Liver (tissue), 9 donors: ENCODE measurements around the gene HIVEP3. TPM values are rescaled to one million over a fixed set of nuclear protein-coding genes. Genes with fewer than 3 reads are reported as not detected.

Experiments used
- DNase-seq: peaks from one replicate; pipeline ENCODE4 v3.0.0-alpha.2; 2017; ENCODE audit warnings: low spot score
- H3K27ac ChIP-seq, 2 donors: one replicate each; pipeline ENCODE4 v1.7.0; 2013; ENCODE audit warnings: inconsistent platforms in 2 of 2, low read length in 2 of 2, control low read depth in 1 of 2, low read depth in 1 of 2, mild to moderate bottlenecking in 1 of 2
- H3K27me3 ChIP-seq, 4 donors: one replicate each; pipeline versions ENCODE4 v1.6.1 to v1.7.0; 2013; ENCODE audit warnings: low read length in 3 of 4, inconsistent platforms in 1 of 4, mild to moderate bottlenecking in 1 of 4, moderate library complexity in 1 of 4; ENCODE audit not compliant: control insufficient read depth in 4 of 4, insufficient read depth in 4 of 4
- H3K36me3 ChIP-seq, 4 donors: one replicate each; pipeline versions ENCODE4 v1.6.1 to v1.7.0; 2013; ENCODE audit warnings: low read length in 3 of 4, mild to moderate bottlenecking in 3 of 4, low read depth in 1 of 4, moderate library complexity in 1 of 4; ENCODE audit not compliant: control insufficient read depth in 4 of 4, insufficient read depth in 3 of 4
- H3K4me1 ChIP-seq, 4 donors: one replicate each; pipeline versions ENCODE4 v1.6.1 to v1.7.0; 2013; ENCODE audit warnings: low read length in 3 of 4, mild to moderate bottlenecking in 3 of 4, moderate library complexity in 1 of 4; ENCODE audit not compliant: control insufficient read depth in 4 of 4, insufficient read depth in 4 of 4
- H3K4me3 ChIP-seq, 3 donors: one replicate each; pipeline versions ENCODE4 v1.6.1 to v1.7.0; 2013; ENCODE audit warnings: low read length in 3 of 3, control low read depth in 1 of 3, low read depth in 1 of 3, mild to moderate bottlenecking in 1 of 3
- H3K9ac ChIP-seq, 2 donors: one replicate each; pipeline ENCODE4 v1.7.0; 2013; ENCODE audit warnings: low read length in 2 of 2, mild to moderate bottlenecking in 2 of 2, moderate library complexity in 2 of 2, control low read depth in 1 of 2, low read depth in 1 of 2
- H3K9me3 ChIP-seq, 4 donors: one replicate each; pipeline versions ENCODE4 v1.6.1 to v1.7.0; 2013; ENCODE audit warnings: low read length in 3 of 4; ENCODE audit not compliant: control insufficient read depth in 4 of 4
- ATF3 ChIP-seq: IDR thresholded peaks from 2 replicates; pipeline ENCODE4 v1.6.1; 2016; ENCODE audit warnings: antibody characterized with exemption
- EGR1 ChIP-seq, 2 donors: IDR thresholded peaks; 2 replicates each; pipeline ENCODE4 v1.6.1; 2016 to 2018; ENCODE audit warnings: antibody characterized with exemption in 2 of 2, low read depth in 2 of 2
- FOXA1 ChIP-seq: IDR thresholded peaks from 2 replicates; pipeline ENCODE4 v1.6.1; 2016; ENCODE audit warnings: antibody characterized with exemption
- HNF4A ChIP-seq, 2 donors: conservative IDR thresholded peaks; 2 replicates each; pipeline ENCODE4 v1.6.1; 2016; ENCODE audit warnings: antibody characterized with exemption in 2 of 2, mild to moderate bottlenecking in 2 of 2
- HNF4G ChIP-seq: IDR thresholded peaks from 2 replicates; pipeline ENCODE4 v1.6.1; 2016; ENCODE audit warnings: antibody characterized with exemption
- JUND ChIP-seq, 2 donors: IDR thresholded peaks; 2 replicates each; pipeline ENCODE4 v1.6.1; 2016; ENCODE audit warnings: antibody characterized with exemption in 2 of 2
- MAX ChIP-seq: IDR thresholded peaks from 2 replicates; pipeline ENCODE4 v1.6.1; 2016; ENCODE audit warnings: antibody characterized with exemption
- NR2F2 ChIP-seq: IDR thresholded peaks from 2 replicates; pipeline ENCODE4 v1.6.1; 2016; ENCODE audit warnings: antibody characterized with exemption
- RAD21 ChIP-seq, 2 donors: IDR thresholded peaks; 2 replicates each; pipeline ENCODE4 v1.6.1; 2016; ENCODE audit warnings: antibody characterized with exemption in 2 of 2, mild to moderate bottlenecking in 2 of 2
- REST ChIP-seq: IDR thresholded peaks from 2 replicates; pipeline ENCODE4 v1.6.1; 2016; ENCODE audit warnings: antibody characterized with exemption, mild to moderate bottlenecking
- RXRA ChIP-seq, 2 donors: IDR thresholded peaks; 2 replicates each; pipeline ENCODE4 v1.6.1; 2017 to 2018; ENCODE audit warnings: antibody characterized with exemption in 2 of 2, mild to moderate bottlenecking in 1 of 2
- TAF1 ChIP-seq: conservative IDR thresholded peaks from 2 replicates; pipeline ENCODE4 v1.6.1; 2016; ENCODE audit warnings: antibody characterized with exemption, mild to moderate bottlenecking
- YY1 ChIP-seq: IDR thresholded peaks from 2 replicates; pipeline ENCODE4 v1.6.1; 2016; ENCODE audit warnings: antibody characterized with exemption, mild to moderate bottlenecking
- ZBTB33 ChIP-seq: IDR thresholded peaks from 2 replicates; pipeline ENCODE4 v1.6.1; 2016; ENCODE audit warnings: antibody characterized with exemption
- whole genome bisulfite sequencing: extraction: QIAGEN DNeasy Blood & Tissue Kit; methylation state at CpG from one replicate; pipeline ENCODE4 v1.1.7; 2013; 5-methylcytosine and 5-hydroxymethylcytosine counted together
- polyA plus RNA-seq, 2 donors: library from polyadenylated mRNA; stranded (reverse) in 1 of 2; unstranded in 1 of 2; fragments of 200-250 nt in 1 of 2; fragments of >200 nt in 1 of 2; fragmentation: Nextera tagmentation in 1 of 2; extraction: Ambion mirVana in 1 of 2; gene quantifications; one replicate each; pipeline versions ENCODE4 v1.2.1 to v1.2.3, GENCODE V29; 2013 to 2015
- total RNA-seq, 2 donors: library from RNA; depleted of rRNA; stranded (reverse); fragments of >200 nt; gene quantifications; one replicate each; pipeline ENCODE4 v1.2.3, GENCODE V29; 2014
- TF ChIP-seq, protein P1 (sequence below): fragments of 150-350 bp; IDR thresholded peaks from 2 replicates; pipeline ENCODE4 v1.5.1; 2017; ENCODE audit warnings: improper control_type of control experiment, low read depth, low read length; ENCODE audit not compliant: missing input control
- donor health status: healthy.
- donor health status: healthy.
- donor health status: healthy.
- donor health status: healthy.
- donor health status: healthy.

HIVEP3 gene
- total and polyA plus RNA-seq, 4 donors, result 0.93 to 1.6 (median 1.4) TPM

DNA sequence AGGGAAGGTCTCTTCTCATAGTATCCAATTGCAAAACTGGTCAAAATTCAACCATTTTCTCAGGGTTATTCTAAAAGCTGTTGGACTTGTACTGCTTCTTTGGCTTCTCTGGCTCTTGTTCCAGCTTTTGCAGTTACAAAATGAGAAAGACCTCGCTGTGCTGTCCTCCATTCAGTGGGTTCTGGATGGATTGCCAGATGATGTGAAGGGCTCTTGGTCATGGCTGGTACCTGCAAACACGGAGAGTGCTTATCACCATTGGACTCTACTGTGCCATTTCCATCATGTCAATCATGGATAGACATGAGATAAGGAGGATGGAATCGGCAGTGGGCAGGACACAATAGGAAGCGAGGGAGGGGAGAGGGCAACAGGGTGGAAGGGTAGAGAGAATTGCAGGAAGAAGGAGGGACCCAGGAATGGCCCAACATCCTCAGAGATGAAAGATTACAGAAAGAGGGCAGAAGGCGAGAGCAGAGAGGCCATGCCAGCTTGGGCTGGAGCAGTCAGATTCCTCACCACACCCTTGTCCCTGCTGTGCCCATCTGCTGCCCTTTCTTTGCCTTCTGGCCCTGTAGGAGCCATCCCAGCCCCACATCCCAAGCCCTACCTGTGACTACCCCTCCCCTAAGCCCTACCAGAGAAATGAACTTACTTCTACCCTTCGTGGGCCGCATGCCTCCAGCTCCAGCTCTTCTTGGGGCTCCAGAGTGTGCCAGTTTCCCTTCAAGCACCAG lies 70.3 kb downstream of the HIVEP3 start:
- no peaks in the 10 kb centered on the region for H3K27me3 ChIP-seq
- H3K4me3 ChIP-seq, result no peak overlapping the region
- no peak for DNase-seq
- TF ChIP-seq NR2F2 (no peak), ATF3 (no peak), REST (no peak), RXRA (IDR thresholded peaks at IDR 0.05) (no peak), HNF4A (conservative IDR thresholded peaks at IDR 0.05) (no peak), RAD21 (IDR thresholded peaks at IDR 0.05) (no peak), FOXA1 (no peak)
- TF ChIP-seq, protein P1, sequence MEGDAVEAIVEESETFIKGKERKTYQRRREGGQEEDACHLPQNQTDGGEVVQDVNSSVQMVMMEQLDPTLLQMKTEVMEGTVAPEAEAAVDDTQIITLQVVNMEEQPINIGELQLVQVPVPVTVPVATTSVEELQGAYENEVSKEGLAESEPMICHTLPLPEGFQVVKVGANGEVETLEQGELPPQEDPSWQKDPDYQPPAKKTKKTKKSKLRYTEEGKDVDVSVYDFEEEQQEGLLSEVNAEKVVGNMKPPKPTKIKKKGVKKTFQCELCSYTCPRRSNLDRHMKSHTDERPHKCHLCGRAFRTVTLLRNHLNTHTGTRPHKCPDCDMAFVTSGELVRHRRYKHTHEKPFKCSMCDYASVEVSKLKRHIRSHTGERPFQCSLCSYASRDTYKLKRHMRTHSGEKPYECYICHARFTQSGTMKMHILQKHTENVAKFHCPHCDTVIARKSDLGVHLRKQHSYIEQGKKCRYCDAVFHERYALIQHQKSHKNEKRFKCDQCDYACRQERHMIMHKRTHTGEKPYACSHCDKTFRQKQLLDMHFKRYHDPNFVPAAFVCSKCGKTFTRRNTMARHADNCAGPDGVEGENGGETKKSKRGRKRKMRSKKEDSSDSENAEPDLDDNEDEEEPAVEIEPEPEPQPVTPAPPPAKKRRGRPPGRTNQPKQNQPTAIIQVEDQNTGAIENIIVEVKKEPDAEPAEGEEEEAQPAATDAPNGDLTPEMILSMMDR, result no peak
- no peak overlapping the region for H3K9ac ChIP-seq
- no peaks in the 10 kb centered on the region for H3K36me3 ChIP-seq
- no peaks in the 10 kb centered on the region for H3K9me3 ChIP-seq
- H3K27ac ChIP-seq, result no peak overlapping the region
- WGBS, result 91% methylated on average over 7 of the region's 7 CpGs
- no peaks in the 10 kb centered on the region for H3K4me1 ChIP-seq

- no peaks in the 10 kb centered on the region for H3K9me3 ChIP-seq
- no peaks in the 10 kb centered on the region for H3K4me1 ChIP-seq
- no peaks in the 10 kb centered on the region for H3K27me3 ChIP-seq
- no peak overlapping the region for H3K9ac ChIP-seq
- WGBS, result 92% methylated on average over 2 of the region's 2 CpGs
- H3K36me3 ChIP-seq, result no peaks in the 10 kb centered on the region
- no peak for DNase-seq
- no peak overlapping the region for H3K4me3 ChIP-seq
- no peak overlapping the region for H3K27ac ChIP-seq
- TF ChIP-seq FOXA1 (no peak), NR2F2 (no peak), JUND (IDR thresholded peaks at IDR 0.05) (no peak), HNF4G (no peak), EGR1 (IDR thresholded peaks at IDR 0.05; ENCODE audit: low read depth in 2 of 2) (no peak), RXRA (IDR thresholded peaks at IDR 0.05) (no peak), ZBTB33 (no peak), TAF1 (no peak), YY1 (no peak), MAX (no peak)
Observed at GRCh38 chr1:41847733-41848132, 71.0 kb downstream of the HIVEP3 start.
